ENCODE results near the gene KCNQ2. TPM values are rescaled to one million over a fixed set of nuclear protein-coding genes. Genes with fewer than 3 reads are reported as not detected.

The KCNQ2 gene
- total RNA-seq, 1 experiment from 2014 or later = 86.5 TPM

DNA sequence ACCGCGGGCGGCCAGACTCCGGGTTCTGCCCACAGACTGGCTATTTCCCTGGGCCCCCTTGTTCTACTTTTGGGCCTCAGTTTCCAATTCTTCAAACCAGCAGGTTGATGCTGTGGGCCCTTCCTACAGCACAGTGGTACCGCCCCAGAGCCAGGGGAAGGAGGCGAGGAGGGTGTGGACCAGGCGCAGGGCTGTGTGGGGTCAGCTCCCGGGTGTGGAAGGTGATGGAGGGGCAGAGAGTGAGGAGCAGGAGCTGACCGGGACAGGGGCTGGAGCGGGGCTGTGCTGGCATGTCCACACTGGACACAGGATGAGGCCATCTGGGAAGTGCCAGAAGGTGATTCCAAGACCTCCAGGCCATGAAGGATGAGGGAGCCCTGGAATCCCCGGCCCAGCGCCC lies 76.2 kb downstream of the KCNQ2 start:
- no peaks in the 10 kb centered on the region for H3K27me3 ChIP-seq (ENCODE audit: insufficient read depth, low read length)
- intact Hi-C loops (cut with micrococcal nuclease) = no loop called here
- no peaks in the 10 kb centered on the region for H3K79me2 ChIP-seq (ENCODE audit: insufficient read depth, low read length)
- H3K9me3 ChIP-seq (ENCODE audit: control insufficient read depth in 1 of 2, insufficient read depth in 1 of 2, low read depth in 1 of 2, low read length in 2 of 2) = 0 out of 4 replicates have a peak, but pooled peaks cover 0 to 4% of the 10 kb centered on the region in 2 experiments
- no peak overlapping the region for H3K4me2 ChIP-seq (ENCODE audit: low read length)
- TF ChIP-seq EZH2phosphoT487 (IDR thresholded peaks at IDR 0.05; ENCODE audit: borderline replicate concordance) (no peak), POLR2A (IDR thresholded peaks at IDR 0.05; ENCODE audit: borderline replicate concordance, extremely low read depth, insufficient read depth, insufficient read length) (no peak), SIN3A (IDR thresholded peaks at IDR 0.05; ENCODE audit: low read depth) (no peak), EGR1 (IDR thresholded peaks at IDR 0.05; ENCODE audit: low read depth) (no peak), FOSL1 (IDR thresholded peaks at IDR 0.05; ENCODE audit: low read depth) (no peak), POLR2AphosphoS5 (IDR thresholded peaks at IDR 0.05; ENCODE audit: low read depth, low read length) (no peak), CBX3 (IDR thresholded peaks at IDR 0.05; ENCODE audit: low read depth) (no peak), ZNF274 (IDR thresholded peaks at IDR 0.05; ENCODE audit: low read depth, low read length) (no peak), YY1 (IDR thresholded peaks at IDR 0.05; ENCODE audit: extremely low read depth, insufficient replicate concordance, low read depth, low read length) (no peak), ZFX (IDR thresholded peaks at IDR 0.05) (no peak), EZH2 (IDR thresholded peaks at IDR 0.05) (no peak), ELF1 (IDR thresholded peaks at IDR 0.05; ENCODE audit: borderline replicate concordance, low read depth) (no peak)
- TF ChIP-seq, protein P1, sequence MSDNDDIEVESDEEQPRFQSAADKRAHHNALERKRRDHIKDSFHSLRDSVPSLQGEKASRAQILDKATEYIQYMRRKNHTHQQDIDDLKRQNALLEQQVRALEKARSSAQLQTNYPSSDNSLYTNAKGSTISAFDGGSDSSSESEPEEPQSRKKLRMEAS (IDR thresholded peaks at IDR 0.05) = no peak
- H3K9ac ChIP-seq (ENCODE audit: low read length) = no peak overlapping the region
- no peak overlapping the region for H3K27ac ChIP-seq (ENCODE audit: low read depth, low read length)
- no peaks in the 10 kb centered on the region for H3K4me1 ChIP-seq (ENCODE audit: control insufficient read depth in 1 of 2, insufficient read depth in 2 of 2, low read length in 2 of 2)
- no peak overlapping the region for H3K4me3 ChIP-seq (replicated peaks in 1 of 2; ENCODE audit: low read depth in 1 of 2, low read length in 2 of 2)
- no peak overlapping the region for H2AFZ ChIP-seq (ENCODE audit: low read depth, low read length, poor library complexity, severe bottlenecking)
- ATAC-seq (no peak), DNase-seq (ENCODE audit: low read depth, low spot score) (no peak)
- ChIA-PET RAD21 (ENCODE audit: low non-redundant PET in 1 of 2, low total read pairs in 2 of 2, uncharacterized antibody in 2 of 2, unreplicated experiment in 2 of 2) (no interaction called here), POLR2A (no interaction called here), CTCF (no interaction called here)
- no peaks in the 10 kb centered on the region for H3K9me2 ChIP-seq (ENCODE audit: insufficient read depth)
- no peaks in the 10 kb centered on the region for H4K20me1 ChIP-seq (ENCODE audit: insufficient read depth)
- H3K36me3 ChIP-seq (ENCODE audit: control insufficient read depth in 1 of 2, insufficient read depth in 2 of 2, low read length in 2 of 2) = no peaks in the 10 kb centered on the region
- no TSS peak for BruUV-seq (replicated peaks)

DNA sequence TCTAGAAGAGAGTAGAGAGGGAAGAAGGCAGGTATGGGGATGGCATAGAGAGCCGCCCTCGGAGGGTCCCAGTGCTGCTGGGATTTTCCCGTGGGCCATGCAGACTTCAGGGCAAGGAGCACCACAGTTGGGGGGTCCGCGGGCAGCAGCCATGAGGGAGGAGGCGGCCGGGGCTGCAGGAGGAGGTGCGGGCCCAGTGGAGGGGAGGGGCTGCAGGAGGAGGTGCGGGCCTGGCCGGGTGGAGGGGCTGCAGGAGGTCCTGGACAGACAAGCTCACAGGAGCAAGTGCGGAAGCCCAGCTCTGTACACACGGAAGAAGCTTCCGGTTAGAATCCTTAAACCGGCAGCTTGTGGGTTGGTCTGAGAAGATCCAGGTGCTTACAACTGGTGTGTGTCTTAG lies 76.7 kb downstream of the KCNQ2 start:
- intact Hi-C loops (cut with micrococcal nuclease) = no loop called here
- ChIA-PET POLR2A (no interaction called here), CTCF (no interaction called here), RAD21 (ENCODE audit: low non-redundant PET in 1 of 2, low total read pairs in 2 of 2, uncharacterized antibody in 2 of 2, unreplicated experiment in 2 of 2) (no interaction called here)
- no peak overlapping the region for H3K9ac ChIP-seq (ENCODE audit: low read length)
- H3K27ac ChIP-seq (ENCODE audit: low read depth, low read length) = no peak overlapping the region
- H3K4me1 ChIP-seq (ENCODE audit: control insufficient read depth in 1 of 2, insufficient read depth in 2 of 2, low read length in 2 of 2) = no peaks in the 10 kb centered on the region
- H3K79me2 ChIP-seq (ENCODE audit: insufficient read depth, low read length) = no peaks in the 10 kb centered on the region
- no peak overlapping the region for H2AFZ ChIP-seq (ENCODE audit: low read depth, low read length, poor library complexity, severe bottlenecking)
- H3K4me2 ChIP-seq (ENCODE audit: low read length) = no peak overlapping the region
- ATAC-seq = no peak
- no peaks in the 10 kb centered on the region for H3K9me2 ChIP-seq (ENCODE audit: insufficient read depth)
- H3K36me3 ChIP-seq (ENCODE audit: control insufficient read depth in 1 of 2, insufficient read depth in 2 of 2, low read length in 2 of 2) = no peaks in the 10 kb centered on the region
- BruUV-seq (replicated peaks) = no TSS peak
- H4K20me1 ChIP-seq (ENCODE audit: insufficient read depth) = no peaks in the 10 kb centered on the region
- H3K4me3 ChIP-seq (replicated peaks in 1 of 2; ENCODE audit: low read depth in 1 of 2, low read length in 2 of 2) = no peak overlapping the region
- DNase-seq (ENCODE audit: low read depth, low spot score) = no peak
- 0 out of 4 replicates have a peak, but pooled peaks cover 0 to 6% of the 10 kb centered on the region in 2 experiments for H3K9me3 ChIP-seq (ENCODE audit: control insufficient read depth in 1 of 2, insufficient read depth in 1 of 2, low read depth in 1 of 2, low read length in 2 of 2)
- no peaks in the 10 kb centered on the region for H3K27me3 ChIP-seq (ENCODE audit: insufficient read depth, low read length)
- no peak for TF ChIP-seq EGR1 (IDR thresholded peaks at IDR 0.05; ENCODE audit: low read depth)
- TF ChIP-seq RAD21 (IDR thresholded peaks at IDR 0.05; ENCODE audit: low read depth) = no peak
- no peak for TF ChIP-seq CBX3 (IDR thresholded peaks at IDR 0.05; ENCODE audit: low read depth)
- TF ChIP-seq ZFX (IDR thresholded peaks at IDR 0.05) = no peak
- TF ChIP-seq EZH2phosphoT487 (IDR thresholded peaks at IDR 0.05; ENCODE audit: borderline replicate concordance) = no peak
- TF ChIP-seq JUND (IDR thresholded peaks at IDR 0.05) = no peak
- no peak for TF ChIP-seq YY1 (IDR thresholded peaks at IDR 0.05; ENCODE audit: extremely low read depth, insufficient replicate concordance, low read depth, low read length)
- TF ChIP-seq ELF1 (IDR thresholded peaks at IDR 0.05; ENCODE audit: borderline replicate concordance, low read depth) = no peak
- TF ChIP-seq TCF7L2 (IDR thresholded peaks at IDR 0.05; ENCODE audit: borderline replicate concordance, extremely low read depth, insufficient read depth, insufficient read length) = no peak
- TF ChIP-seq, protein P2, sequence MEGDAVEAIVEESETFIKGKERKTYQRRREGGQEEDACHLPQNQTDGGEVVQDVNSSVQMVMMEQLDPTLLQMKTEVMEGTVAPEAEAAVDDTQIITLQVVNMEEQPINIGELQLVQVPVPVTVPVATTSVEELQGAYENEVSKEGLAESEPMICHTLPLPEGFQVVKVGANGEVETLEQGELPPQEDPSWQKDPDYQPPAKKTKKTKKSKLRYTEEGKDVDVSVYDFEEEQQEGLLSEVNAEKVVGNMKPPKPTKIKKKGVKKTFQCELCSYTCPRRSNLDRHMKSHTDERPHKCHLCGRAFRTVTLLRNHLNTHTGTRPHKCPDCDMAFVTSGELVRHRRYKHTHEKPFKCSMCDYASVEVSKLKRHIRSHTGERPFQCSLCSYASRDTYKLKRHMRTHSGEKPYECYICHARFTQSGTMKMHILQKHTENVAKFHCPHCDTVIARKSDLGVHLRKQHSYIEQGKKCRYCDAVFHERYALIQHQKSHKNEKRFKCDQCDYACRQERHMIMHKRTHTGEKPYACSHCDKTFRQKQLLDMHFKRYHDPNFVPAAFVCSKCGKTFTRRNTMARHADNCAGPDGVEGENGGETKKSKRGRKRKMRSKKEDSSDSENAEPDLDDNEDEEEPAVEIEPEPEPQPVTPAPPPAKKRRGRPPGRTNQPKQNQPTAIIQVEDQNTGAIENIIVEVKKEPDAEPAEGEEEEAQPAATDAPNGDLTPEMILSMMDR (IDR thresholded peaks at IDR 0.05 in 2 of 3, conservative IDR thresholded peaks at IDR 0.05 in 1 of 3; ENCODE audit: borderline replicate concordance in 1 of 3, insufficient read depth in 1 of 3, low read depth in 2 of 3, low read length in 2 of 3) = no peak
- TF ChIP-seq FOSL1 (IDR thresholded peaks at IDR 0.05; ENCODE audit: low read depth) = no peak
- no peak for TF ChIP-seq POLR2AphosphoS5 (IDR thresholded peaks at IDR 0.05; ENCODE audit: low read depth, low read length)

Measured in HCT116 (cell line).